MM.1S (cell line): ENCODE measurements around the gene MISFA.

Source experiments
- CTCF ChIP-seq: fragments of 300-600 bp; sonication (generic); IDR thresholded peaks from 2 replicates; pipeline ENCODE4 v1.5.1; 2016; ENCODE audit warnings: antibody characterized with exemption, low read length, mixed read lengths
- EZH2 ChIP-seq: fragments of 300-600 bp; sonication (generic); optimal IDR thresholded peaks from 2 replicates; pipeline ENCODE3; 2017; ENCODE audit warnings: low read depth, mild to moderate bottlenecking, antibody characterized with exemption, low read length, mixed read lengths

DNA sequence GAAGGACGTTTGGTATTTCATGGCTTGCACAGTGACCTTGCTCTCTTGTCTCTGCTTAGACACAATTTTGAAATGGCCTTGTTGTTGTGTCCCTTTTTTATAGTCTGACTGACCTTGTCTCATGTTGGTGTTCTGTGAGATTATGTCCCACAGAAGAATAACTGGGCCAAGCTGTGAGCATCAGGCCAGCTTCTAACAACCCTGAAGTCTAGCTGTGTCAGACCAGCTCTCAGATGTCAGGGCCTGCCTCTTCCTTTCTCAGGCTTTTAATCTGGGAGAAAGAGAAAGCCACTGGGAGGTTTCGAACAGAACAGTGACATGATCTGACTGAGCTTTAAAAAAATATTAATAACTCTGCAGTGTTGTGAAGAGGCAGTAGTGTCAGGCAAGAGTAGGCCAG lies 9.0 kb upstream of the MISFA start:
- no peak for TF ChIP-seq CTCF
- no peak for TF ChIP-seq EZH2
